Measurements from ENCODE around the gene PYY. TPM values are rescaled to one million over a fixed set of nuclear protein-coding genes. Genes with fewer than 3 reads are reported as not detected.

PYY gene
- total and polyA plus RNA-seq, 10 of the 15 experiments (the other 5 are each of a cell fraction or from before 2014, with no cell fraction given): 0.07 to 0.18 TPM; not detected in 8

DNA sequence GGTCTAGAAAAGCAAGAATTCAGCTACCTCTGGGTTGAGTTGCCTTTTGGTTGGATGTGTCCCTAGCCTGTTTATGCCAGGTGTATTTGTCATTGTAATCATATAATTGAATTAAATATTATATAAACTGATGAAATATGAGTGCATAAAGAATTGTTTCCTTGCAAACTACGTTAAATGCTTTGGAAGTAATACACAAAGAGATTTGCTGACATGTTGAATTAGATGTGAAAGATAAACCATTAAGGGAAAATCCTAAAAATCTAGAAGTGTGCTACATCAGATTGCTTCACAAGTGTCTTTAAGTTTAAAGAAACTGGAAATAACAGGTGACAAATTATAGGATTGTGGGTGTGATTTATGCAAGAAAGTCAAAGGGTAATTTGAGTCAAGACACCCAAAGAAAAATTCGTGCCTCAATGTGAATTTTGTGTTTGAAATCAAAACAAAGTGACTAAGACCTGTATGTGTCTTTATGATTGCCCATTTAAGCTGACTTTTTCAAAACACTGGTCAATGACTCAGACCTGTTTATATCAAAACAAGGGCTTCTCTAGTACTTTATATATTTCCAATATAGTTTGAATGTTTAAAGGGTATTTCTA lies 5.1 kb upstream of the PYY start:
- 2% methylated on average over 2 of the region's 2 CpGs for WGBS (ENCODE audit: insufficient coverage, insufficient replicate concordance, low lambda C conversion rate, missing lambda C conversion rate)
- DNase-seq (ENCODE audit: low read depth, low spot score) (no peak), ATAC-seq (no peak), FAIRE-seq (no peak)
- Histone ChIP-seq H3K4me3 (no peak overlapping the region), H3K27me3 (replicated peaks in 1 of 2; ENCODE audit: control insufficient read depth in 2 of 2, insufficient read depth in 2 of 2, low read length in 1 of 2) (peaks cover 0 to 2% of the 10 kb centered on the region in 2 experiments; a peak in 2 of 4 replicates), H3K4me1 (ENCODE audit: control insufficient read depth, insufficient read depth, low read length) (no peaks in the 10 kb centered on the region), H4K20me1 (ENCODE audit: control insufficient read depth, insufficient read depth) (no peaks in the 10 kb centered on the region), H3K27ac (ENCODE audit: control insufficient read depth, insufficient read depth) (no peak overlapping the region), H3K9ac (ENCODE audit: control insufficient read depth, insufficient read depth, low read length) (no peak overlapping the region), H3K79me2 (ENCODE audit: control insufficient read depth, insufficient read depth, low read length) (no peaks in the 10 kb centered on the region), H3K36me3 (ENCODE audit: control insufficient read depth in 2 of 2, insufficient read depth in 2 of 2, low read length in 1 of 2) (no peaks in the 10 kb centered on the region), H2AFZ (ENCODE audit: control insufficient read depth, low read depth, low read length) (no peak overlapping the region), H3K4me2 (ENCODE audit: control insufficient read depth, insufficient read depth) (no peak overlapping the region), H3K9me3 (replicated peaks; ENCODE audit: control insufficient read depth, insufficient read depth, low read length) (no peaks in the 10 kb centered on the region)
- intact Hi-C loops (cut with micrococcal nuclease; ENCODE audit: unreplicated experiment) (no loop called here), in situ Hi-C loops (cut with MboI) (no loop called here)
- POLR2A ChIA-PET: no interaction called here
- TF ChIP-seq, protein P1, sequence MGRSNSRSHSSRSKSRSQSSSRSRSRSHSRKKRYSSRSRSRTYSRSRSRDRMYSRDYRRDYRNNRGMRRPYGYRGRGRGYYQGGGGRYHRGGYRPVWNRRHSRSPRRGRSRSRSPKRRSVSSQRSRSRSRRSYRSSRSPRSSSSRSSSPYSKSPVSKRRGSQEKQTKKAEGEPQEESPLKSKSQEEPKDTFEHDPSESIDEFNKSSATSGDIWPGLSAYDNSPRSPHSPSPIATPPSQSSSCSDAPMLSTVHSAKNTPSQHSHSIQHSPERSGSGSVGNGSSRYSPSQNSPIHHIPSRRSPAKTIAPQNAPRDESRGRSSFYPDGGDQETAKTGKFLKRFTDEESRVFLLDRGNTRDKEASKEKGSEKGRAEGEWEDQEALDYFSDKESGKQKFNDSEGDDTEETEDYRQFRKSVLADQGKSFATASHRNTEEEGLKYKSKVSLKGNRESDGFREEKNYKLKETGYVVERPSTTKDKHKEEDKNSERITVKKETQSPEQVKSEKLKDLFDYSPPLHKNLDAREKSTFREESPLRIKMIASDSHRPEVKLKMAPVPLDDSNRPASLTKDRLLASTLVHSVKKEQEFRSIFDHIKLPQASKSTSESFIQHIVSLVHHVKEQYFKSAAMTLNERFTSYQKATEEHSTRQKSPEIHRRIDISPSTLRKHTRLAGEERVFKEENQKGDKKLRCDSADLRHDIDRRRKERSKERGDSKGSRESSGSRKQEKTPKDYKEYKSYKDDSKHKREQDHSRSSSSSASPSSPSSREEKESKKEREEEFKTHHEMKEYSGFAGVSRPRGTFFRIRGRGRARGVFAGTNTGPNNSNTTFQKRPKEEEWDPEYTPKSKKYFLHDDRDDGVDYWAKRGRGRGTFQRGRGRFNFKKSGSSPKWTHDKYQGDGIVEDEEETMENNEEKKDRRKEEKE (IDR thresholded peaks at IDR 0.05): no peak
- TF ChIP-seq IKZF1 (conservative IDR thresholded peaks at IDR 0.05) (no peak), TAF1 (IDR thresholded peaks at IDR 0.05; ENCODE audit: borderline replicate concordance, low read depth, low read length) (no peak), FOXK2 (IDR thresholded peaks at IDR 0.05) (no peak), GABPA (IDR thresholded peaks at IDR 0.05; ENCODE audit: low read depth) (no peak), NRF1 (conservative IDR thresholded peaks at IDR 0.05; ENCODE audit: low read depth, low read length) (no peak)
- CTCF ChIA-PET: interaction anchor here (0.9 kb wide), 1 partner anchor 15 kb away, joined by 7 read pairs; no protein-coding TSS in a partner anchor
- BruUV-seq (replicated peaks): no TSS peak
- RAD21 ChIA-PET (ENCODE audit: unreplicated experiment): no interaction called here
- SMC1A ChIA-PET (ENCODE audit: uncharacterized antibody, unreplicated experiment): interaction anchor here (1.0 kb wide), 1 partner anchor 15 kb away, joined by 4 read pairs; no protein-coding TSS in a partner anchor

All from GM12878 (cell line).